Left cardiac atrium (tissue), 4 donors: ENCODE data around the gene RBP2. TPM values are rescaled to one million over a fixed set of nuclear protein-coding genes. Genes with fewer than 3 reads are reported as not detected.

Experiments
- ATAC-seq, 2 donors: fragments of 200-7000 bp; cut with Tn5 transposase; one replicate each; pipeline ENCODE4 v1.9.1; 2020; ENCODE audit warnings: mild to moderate bottlenecking in 2 of 2, moderate library complexity in 2 of 2
- DNase-seq: peaks from one replicate; pipeline ENCODE4 v3.0.0-alpha.2; 2020
- intact Hi-C, 2 donors: fragments of 100-400 bp; cut with DNase I; formaldehyde crosslinking; loops; one replicate each; pipeline versions ENCODE4 v1.14.1 to v1.15.1; 2022 to 2023
- long read RNA-seq: library from polyadenylated mRNA; unstranded; transcript quantifications from one replicate; pipeline ENCODE4 v2.0.0, GENCODE V29; 2021
- total RNA-seq, 2 donors: library from RNA; stranded (reverse); fragmentation: NEBNext Ultra II Directional; extraction: Animal tissue kit (Norgen Biotek cat#: 25700); gene quantifications; one replicate each; pipeline ENCODE4 v1.2.1, GENCODE V29; 2021
- donor health status: DM: no; HTN: yes; CAD: no.
- donor health status: DM: no; HTN: yes; CAD: no; lungs with severe emphysema.
- donor health status: DM: yes; HTN: yes; CAD: no.
- donor health status: Dilated cardiomyopathy.

RBP2 gene
- not detected for total RNA-seq
- long read RNA-seq = 0 reads

DNA sequence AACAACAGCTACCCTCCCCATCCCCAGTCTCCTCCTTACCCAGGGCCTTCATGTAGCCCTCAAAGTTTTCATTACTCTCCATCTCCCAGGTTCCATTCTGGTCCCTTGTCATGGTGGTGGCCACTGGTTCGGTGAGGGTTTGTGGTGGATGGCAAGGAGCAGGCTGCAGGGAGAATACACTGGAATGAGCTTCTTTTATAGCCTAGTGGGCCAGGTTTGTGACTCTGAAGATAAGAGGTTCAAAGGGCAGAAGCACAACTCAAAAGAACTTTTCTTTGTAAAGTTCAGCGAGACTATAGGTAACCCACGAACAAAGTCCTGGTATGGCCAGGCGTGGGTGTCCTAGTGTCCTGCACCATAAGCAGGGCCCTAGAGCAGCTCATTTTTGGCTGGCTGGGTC, at the start of gene RBP2:
RBP2 (minus strand) TSS at position 169 of the 400 bp plus-strand sequence; CDS start at position 112, 57 bp downstream.
- ATAC-seq (no peak), DNase-seq (no peak)
- intact Hi-C loops = no loop called here

DNA sequence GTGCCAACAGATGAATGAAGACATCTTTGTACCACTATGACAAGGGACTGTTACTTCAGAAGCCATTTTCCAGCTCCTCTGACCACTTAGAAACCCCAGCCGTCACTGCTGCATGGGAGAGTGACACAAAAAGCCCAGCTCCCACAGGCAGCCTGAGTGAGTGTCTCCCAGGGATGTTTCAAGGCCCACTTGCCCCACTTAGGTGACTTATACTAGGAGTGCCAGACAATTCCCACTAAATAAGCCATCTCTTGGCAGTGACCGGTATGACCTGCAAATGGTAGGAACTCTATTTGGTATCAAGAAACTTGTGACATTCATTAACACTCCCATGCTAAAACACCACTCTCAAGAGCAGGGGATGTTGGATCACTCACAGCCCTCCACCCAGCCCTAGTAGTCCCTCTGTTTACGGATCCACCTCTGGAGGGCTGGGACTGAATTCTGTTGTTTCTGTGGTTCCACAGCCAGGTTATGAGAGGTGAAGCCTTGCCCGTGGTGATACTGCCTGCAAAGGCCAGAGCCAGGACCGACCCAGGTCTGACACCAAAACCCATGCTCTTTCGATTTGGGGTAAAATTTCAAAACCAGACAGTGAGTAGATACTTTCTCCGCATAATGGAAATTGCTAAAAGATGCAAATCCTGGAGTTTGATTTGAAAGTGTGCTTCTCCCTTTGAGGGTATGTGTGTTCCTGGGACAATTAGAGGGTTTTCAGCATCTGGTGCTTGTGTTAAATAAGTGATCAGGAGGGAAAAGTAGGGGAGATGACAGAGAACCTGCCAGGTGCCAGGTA, 48.7 kb upstream of the RBP2 start:
- no peak for ATAC-seq
- intact Hi-C loops = no loop called here
- no peak for DNase-seq

DNA sequence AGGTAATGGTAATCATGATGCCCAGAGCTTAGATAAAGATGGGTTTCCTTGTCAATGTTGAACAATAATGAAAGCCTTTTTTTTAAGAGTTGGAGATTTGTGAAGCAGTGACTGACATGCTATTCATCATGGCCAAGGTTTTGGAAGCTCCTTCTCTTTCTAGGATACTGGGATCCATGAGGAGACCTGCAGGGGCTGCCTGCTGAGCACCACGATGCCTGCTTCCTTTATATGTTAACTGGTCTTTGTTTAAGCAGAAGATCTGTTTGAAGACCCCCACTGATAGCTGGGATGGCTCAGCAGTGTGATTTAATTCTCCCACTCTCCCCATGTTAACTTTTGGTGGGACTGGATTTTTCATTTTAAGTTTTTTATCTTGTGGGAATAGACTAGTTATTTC, 47.4 kb upstream of the RBP2 start:
- ATAC-seq (no peak), DNase-seq (no peak)
- intact Hi-C loops = no loop called here

DNA sequence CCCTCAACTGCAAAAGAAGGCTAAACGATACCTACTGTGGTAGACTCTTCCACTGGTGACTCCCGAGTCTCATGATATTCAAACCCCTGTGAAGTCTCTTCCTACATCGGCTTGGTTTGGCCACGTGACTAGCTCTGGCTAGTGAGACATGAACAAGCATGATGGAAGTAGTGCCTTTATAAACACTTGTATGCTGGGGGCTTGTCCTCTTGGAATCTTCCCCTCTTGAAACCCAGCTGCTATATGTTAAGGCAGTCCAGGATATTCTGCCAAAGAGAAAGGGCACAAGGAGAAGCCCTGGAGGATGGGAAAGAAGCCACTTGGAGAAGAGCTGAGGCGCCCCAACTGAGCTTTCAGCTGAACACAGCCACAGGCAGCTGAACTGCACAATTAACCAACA, 46.9 kb upstream of the RBP2 start:
- no peak for ATAC-seq

DNA sequence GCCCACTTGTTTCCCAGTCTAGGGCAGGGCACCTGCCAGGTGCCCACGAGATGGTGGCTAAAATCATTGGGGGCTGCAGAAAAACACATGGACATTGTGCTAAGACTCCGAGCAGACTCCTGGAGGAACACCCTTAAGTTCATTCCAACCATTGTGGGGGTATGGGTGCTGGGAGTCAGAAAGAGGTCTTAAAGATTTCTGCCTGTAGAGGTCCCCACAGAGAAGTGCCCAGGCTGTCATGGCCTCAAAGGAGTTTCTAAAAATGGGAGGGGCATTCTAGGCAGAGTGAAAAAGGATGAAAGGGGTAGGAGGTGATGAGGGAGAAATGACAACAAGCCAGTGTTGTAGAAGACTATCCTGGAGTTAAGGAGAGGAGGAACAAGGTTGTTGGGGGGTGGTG, 46.1 kb upstream of the RBP2 start:
- no peak for DNase-seq
- intact Hi-C loops = no loop called here
- ATAC-seq = no peak

More for the DNA sequence above, 46.9 kb upstream of the RBP2 start:
- DNase-seq = no peak
- intact Hi-C loops = no loop called here

DNA sequence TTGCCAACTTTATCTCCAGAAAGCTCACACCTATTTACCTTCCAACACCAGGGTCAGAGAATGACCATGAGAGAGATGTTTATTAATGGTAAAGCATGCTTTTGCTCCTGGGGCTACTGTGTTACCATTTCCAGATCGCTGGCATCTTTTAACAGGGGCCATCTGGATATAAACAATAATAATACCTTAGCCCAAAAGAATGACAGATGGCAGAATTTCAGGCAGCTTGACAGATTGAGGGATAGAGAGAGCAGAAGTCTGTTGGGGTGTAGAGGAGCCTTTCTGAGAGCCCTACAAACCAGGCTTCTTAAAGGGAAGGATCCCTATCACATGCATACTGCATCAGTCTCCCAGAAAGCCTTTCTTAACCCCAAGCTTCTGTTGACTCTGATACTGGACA, 45.5 kb upstream of the RBP2 start:
- ATAC-seq (no peak), DNase-seq (no peak)
- intact Hi-C loops = no loop called here

DNA sequence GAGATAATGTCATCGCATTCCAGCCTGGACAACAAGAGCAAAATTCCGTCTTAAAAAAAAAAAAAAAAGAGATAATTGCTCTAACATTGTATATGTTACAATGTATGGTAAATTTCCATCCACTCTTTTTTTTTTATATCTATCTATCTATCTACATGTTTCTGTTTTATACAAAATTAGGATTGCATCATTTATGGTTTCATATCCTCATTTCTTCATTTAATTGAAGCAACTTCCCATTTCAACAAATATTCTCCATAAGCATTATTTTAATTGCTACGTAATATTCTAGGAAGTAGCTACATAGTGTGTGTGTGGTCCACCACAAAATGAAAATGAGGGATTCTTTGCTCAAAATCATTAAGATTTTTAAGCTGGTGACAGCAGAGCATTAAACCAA, 44.8 kb upstream of the RBP2 start:
- intact Hi-C loops = no loop called here
- DNase-seq (no peak), ATAC-seq (no peak)

DNA sequence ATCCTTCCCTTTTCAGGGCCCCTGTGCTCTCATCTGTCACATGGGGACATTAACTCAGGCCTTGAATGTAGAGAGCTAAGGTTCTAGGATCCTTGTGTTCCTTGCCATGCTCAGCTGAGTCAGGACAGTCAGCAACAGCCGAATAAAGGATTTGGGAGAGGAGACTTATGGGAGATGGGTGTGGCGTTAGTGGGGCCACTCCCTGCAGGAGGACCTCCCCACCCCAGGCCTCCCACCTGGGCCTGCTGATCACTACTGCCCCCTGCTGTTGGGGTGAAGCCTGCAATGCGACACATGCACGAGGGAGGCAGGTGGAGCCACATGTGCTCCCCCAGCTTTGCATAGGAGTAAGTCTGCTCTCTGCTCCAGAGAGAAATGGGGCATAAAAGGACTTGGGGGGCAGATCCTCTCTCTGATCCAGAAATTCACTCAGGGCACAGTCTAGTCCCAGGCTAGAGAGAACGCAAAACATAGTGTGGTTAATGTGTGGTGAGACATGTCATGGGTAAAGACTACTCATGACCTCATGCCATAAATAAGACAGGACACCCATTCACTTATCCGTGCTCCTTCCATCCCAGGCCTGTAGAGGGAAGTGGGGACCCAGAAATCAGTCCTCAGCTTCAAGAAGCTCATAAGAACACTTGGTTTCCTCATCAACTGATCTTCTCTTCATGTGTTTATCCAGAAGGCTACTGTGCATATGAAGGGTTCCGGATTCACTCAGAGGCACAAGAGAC, 43.9 kb upstream of the RBP2 start:
- DNase-seq = no peak
- ATAC-seq = peak in 1 of 2 donors; percentile 69
- intact Hi-C loops = no loop called here

DNA sequence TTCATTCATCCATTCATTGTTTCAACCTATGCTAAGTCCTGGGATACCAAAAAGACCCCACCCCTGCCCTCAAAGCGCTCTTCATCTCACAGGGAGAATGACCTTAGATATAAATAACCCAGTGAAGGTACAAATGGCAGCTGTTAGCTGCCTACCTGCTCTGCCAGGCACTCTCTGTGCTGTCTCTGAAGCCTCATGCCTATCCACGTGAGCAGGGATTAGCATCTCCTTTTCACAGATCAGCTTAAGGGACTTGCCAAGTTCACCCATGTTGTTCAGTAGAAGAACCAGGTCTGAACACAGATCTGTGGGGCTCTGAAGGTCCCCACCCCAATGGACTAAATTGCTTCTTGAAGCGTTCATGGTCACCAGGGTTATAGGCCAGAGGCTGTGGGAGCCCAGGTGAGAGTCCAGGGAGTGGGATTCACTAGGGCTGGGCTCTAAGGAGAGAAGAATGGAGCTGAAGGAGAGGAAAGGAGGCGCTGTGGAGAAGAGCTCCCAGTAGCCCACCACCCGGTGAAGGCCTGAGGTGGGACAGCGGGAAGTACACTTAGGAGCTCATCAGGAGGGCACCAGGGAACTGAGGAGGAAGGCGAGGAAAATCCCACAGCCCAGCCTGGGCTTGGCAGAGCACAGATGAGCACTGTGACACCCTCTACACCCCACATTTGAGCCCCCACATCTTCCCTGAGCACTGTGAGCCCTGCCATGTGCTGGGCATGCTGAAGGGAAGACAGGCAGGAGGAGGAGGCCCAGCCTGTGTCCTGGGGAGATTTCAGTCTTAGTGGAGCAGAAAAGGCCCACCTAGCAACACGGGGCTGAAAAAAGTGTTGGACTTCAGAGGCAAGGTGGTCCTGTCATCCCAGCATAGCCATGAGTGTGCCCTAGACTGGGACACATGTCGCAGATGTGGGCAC, 42.9 kb upstream of the RBP2 start:
- intact Hi-C loops = no loop called here
- no peak for ATAC-seq
- no peak for DNase-seq

DNA sequence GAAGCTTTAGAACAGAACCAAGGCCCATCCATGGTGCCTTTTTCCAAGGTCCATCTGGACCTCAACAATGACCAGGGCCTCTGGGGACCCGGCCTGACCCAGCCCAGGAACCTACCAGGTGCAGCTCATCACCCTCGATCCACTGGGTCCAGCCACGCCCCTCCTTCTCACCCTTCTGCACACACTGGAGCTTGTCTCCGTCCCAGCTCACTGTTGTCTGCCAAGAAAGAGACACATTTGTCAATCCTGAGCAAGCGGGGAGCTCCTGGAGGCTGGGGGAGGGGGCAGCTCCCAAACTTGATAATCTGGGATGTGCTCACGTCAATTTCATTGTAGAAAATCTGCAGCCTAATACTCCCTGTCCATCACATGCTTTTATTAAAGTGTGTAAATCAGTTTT, 42.0 kb upstream of the RBP2 start:
- ATAC-seq (no peak), DNase-seq (no peak)
- intact Hi-C loops = no loop called here

DNA sequence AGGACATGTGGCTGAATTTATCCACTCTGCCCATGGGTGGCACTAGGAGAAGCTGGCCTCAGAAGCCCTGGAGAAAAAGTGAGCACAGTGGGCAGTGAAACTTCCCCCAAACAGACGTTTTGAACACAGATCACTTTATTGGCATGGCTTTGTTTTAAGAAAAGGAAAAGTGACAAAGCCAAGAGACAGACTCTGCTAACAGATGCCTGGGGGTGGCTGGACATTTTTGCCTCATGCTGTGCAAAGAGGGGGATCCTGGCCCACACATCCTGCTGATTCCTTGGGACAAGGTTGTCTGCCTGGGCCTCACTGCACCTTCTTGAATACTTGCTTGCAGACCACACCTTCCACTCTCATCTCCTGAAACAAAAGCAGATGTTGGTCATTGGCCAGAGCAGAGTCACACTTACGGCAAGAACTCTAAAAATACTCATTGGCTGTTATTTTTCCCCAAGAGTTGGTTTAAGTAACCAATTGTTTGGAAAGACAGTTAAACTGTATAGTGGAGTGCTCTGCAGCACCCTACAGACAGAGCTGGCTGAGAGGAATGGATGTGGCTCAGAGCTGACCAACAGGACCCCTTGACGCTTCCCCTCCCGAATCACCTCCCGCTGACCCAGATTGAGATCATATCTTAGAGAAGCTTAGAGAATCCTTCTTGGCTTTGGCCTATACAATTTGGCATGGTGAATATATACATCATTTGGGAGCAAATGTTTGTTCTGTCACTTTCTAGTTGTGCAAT, 41.2 kb upstream of the RBP2 start:
- DNase-seq = no peak
- intact Hi-C loops = no loop called here

DNA sequence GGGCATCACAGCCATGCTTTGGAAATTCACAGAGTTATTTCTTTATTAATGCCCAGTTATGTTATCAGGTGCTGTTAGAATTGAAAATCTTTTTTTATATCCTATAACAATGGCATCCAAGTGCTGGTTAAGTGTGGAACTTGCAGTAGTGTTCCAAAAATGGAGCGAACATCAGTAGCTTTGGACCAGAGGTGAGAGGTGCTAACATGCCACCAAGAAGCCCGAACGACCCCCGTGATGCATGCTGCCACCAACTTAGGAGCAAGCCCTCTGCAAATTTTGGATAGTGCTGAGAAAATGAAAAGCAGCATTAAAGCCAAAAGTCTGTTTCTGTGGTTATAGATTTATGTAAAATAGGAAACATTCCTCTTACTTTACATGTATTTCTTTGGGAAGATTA, 38.4 kb upstream of the RBP2 start:
- DNase-seq (no peak), ATAC-seq (no peak)
- intact Hi-C loops = no loop called here

More for the DNA sequence above, 41.2 kb upstream of the RBP2 start:
- ATAC-seq = no peak

DNA sequence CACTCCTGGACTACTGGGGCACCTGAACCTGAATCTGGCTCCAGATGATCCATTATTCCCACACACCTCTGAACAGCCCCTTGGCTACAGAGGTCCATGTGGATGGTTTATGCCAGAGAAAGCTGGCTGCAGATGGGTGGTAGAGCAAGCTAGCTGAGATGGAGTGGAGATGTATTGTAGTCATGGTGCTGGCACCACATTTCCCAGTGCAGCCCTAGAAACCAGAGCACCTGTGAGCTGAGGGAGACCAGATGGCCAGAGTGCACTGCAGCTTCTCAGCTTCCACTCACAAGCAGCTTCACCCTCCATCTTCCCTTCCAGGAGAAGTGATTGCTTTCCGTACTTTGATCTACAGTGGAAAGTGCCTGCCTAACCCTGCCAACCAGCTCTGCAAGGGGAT, 33.3 kb upstream of the RBP2 start:
- DNase-seq = no peak
- intact Hi-C loops = no loop called here
- ATAC-seq = no peak

DNA sequence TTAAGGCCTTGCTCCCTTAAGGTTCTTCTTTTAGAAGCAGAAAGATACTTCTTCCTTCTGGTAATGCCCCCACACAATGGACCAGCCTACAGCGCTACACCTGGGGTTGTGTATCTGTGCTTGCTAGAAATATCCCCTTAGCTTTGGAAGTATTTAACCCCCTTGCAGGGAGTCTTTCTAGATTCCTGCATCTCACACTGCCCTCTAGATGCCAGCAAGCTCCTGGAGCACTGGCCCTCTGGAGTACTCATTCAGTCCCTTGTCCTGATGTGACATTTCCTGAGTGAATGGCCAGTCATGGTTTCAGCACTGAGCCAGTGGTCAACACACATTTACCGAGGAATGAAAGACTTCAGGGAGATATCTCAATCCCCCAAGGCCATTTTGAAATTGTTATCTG, 30.4 kb upstream of the RBP2 start:
- intact Hi-C loops = no loop called here
- ATAC-seq = no peak
- DNase-seq = no peak

DNA sequence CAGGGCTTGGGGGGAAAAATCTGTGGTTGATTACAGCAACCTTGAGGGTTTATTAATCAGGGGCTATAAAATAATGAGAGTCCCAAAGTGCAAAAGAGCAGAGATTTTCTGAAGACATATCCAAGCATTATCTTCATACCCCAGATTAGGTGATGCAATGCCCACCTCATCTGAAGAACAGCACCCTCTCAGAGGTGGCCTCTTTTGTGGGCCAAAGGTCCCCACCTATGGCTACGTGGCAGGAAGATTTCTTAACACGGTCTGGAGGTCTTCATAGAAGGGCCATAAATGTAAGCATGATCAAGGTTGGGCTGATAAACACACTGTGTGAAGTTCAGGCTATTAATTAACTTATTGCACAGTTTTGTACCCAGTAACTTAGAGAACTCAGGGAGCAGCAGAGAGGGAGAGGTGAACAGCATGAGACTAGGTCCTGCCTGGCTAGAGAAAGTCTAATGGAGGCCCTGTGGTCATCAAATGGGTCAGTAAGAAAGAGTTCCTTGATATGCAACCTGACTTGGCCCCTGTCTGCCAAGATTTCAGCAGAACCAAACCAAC, 29.6 kb upstream of the RBP2 start:
- intact Hi-C loops = no loop called here
- DNase-seq = no peak
- no peak for ATAC-seq

DNA sequence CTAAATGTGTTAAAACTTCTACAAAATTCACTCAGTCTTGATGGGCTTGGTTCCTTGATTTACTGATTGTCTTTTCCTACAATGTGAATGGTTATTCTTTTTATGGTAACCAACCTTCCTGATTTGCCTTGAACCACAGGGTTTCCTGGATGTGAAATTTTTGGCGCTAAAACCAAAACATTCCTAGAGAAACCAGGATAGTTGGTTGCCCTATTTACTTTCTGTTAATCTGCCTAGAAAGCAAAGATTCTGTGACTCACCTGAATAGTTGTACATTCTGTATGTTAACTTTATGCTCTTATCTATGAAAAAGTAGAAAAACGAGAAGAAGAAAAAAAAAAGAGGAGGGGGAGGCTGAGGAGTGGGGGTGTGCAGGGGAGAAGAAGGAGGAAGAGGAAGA, 23.2 kb upstream of the RBP2 start:
- DNase-seq = no peak
- no peak for ATAC-seq
- intact Hi-C loops = no loop called here

DNA sequence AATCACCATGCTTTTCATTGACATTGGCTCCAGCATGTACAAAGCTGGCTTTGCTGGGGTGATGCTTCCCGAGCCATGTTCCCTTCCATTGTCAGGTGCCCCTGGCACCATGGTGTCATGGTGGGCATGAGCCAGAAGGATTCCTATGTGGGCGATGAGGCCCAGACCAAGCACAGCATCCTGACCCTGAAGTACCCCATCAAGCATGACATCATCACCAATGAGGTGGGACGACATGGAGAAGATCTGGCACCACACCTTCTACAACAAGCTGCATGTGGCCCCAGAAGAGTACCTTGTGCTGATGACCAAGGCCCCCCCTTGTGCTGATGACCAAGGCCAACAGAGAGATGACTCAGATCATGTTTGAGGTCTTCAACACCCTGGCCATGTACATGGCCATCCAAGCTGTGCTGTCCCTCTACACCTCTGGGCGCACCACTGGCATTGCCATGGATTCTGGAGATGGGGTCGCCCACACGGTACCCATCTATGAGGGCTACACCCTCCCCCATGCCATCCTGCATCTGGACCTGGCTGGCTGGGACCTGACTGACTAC, 17.6 kb upstream of the RBP2 start:
- DNase-seq (no peak), ATAC-seq (no peak)
- intact Hi-C loops = no loop called here

DNA sequence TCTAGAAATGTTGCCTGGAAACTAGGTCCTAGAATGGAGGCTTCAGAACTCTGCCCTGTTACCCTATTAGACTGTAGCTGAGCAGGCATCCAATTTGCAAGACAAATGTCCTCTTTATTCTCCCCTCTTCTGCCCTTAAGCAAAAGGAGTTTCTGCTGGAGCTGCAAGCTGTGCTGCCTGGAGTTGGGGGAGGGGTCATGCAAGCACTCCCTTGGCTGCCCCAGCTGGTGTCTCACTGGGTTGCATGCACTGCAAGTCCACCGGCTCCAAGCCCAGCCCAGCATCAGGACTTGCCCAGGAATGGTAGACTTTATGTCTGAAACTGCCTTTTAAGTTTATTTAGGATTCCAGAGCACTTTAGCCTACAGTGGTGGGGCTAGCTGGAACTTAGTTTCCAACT, 15.7 kb upstream of the RBP2 start:
- intact Hi-C loops = no loop called here
- ATAC-seq (no peak), DNase-seq (no peak)
